OCI-M2 (cell line): ENCODE results near the gene ADAM12.

Experiments
- DNase-seq: peaks from one replicate; lab custom pipeline; 2025; ENCODE audit not compliant: unreplicated experiment; lab: John Stamatoyannopoulos, UW

Gene ADAM12

GRCh38 chr10:126029999-126030398, 358.3 kb downstream of the ADAM12 start:
- DNase-seq, result no peak

- no peak for DNase-seq
Observed at GRCh38 chr10:126027692-126028091, 360.6 kb downstream of the ADAM12 start.

- DNase-seq, result no peak
Observed at GRCh38 chr10:126022841-126023240, 365.4 kb downstream of the ADAM12 start.

GRCh38 chr10:126021833-126022500, 366.3 kb downstream of the ADAM12 start:
- no peak for DNase-seq

GRCh38 chr10:126017961-126018560, 370.2 kb downstream of the ADAM12 start:
- DNase-seq, result no peak

- no peak for DNase-seq
Observed at GRCh38 chr10:126016882-126017281, 371.4 kb downstream of the ADAM12 start.

GRCh38 chr10:126016156-126016805, 372.0 kb downstream of the ADAM12 start:
- no peak for DNase-seq

GRCh38 chr10:126015413-126015812, 372.9 kb downstream of the ADAM12 start:
- DNase-seq, result no peak

- no peak for DNase-seq
Observed at GRCh38 chr10:126014309-126014708, 374.0 kb downstream of the ADAM12 start.

- DNase-seq, result no peak
Observed at GRCh38 chr10:126013489-126014281, 374.6 kb downstream of the ADAM12 start.

GRCh38 chr10:126012485-126012884, 375.8 kb downstream of the ADAM12 start:
- DNase-seq, result no peak

- DNase-seq, result no peak
Observed at GRCh38 chr10:126011995-126012394, 376.3 kb downstream of the ADAM12 start.

GRCh38 chr10:126009650-126010049, 378.6 kb downstream of the ADAM12 start:
- DNase-seq, result no peak

- DNase-seq, result no peak
Observed at GRCh38 chr10:126006906-126007305, 381.4 kb downstream of the ADAM12 start.

- DNase-seq, result no peak
Observed at GRCh38 chr10:126006264-126006663, 382.0 kb downstream of the ADAM12 start.

GRCh38 chr10:126004752-126005151, 383.5 kb downstream of the ADAM12 start:
- DNase-seq, result no peak

- DNase-seq, result no peak
Observed at GRCh38 chr10:126001576-126001975, 386.7 kb downstream of the ADAM12 start.

- no peak for DNase-seq
Observed at GRCh38 chr10:125999694-126000093, 388.6 kb downstream of the ADAM12 start.

- no peak for DNase-seq
Observed at GRCh38 chr10:125997586-125997985, 390.7 kb downstream of the ADAM12 start.

GRCh38 chr10:125995726-125996304, 392.5 kb downstream of the ADAM12 start:
- DNase-seq, result no peak

GRCh38 chr10:125994601-125995000, 393.7 kb downstream of the ADAM12 start:
- DNase-seq, result no peak
